NCI-H2171 treated with DMSO at 0.1 percent for 48 hours (cell line): ENCODE data around the gene COL5A1.

Experiments used
- DNase-seq: peaks from one replicate; lab custom pipeline; 2025; lab: John Stamatoyannopoulos, UW

COL5A1 gene

GRCh38 chr9:134835448-134835847, 193.8 kb downstream of the COL5A1 start:
- no peak for DNase-seq

GRCh38 chr9:134835987-134836386, 194.4 kb downstream of the COL5A1 start:
- DNase-seq, result no peak

GRCh38 chr9:134836406-134836970, 194.9 kb downstream of the COL5A1 start:
- DNase-seq, result no peak

GRCh38 chr9:134837529-134837928, 195.9 kb downstream of the COL5A1 start:
- no peak for DNase-seq

- DNase-seq, result no peak
These were observed 197.2 kb downstream of the COL5A1 start for GRCh38 chr9:134838651-134839454.

GRCh38 chr9:134839455-134840125, 198.0 kb downstream of the COL5A1 start:
- DNase-seq, result no peak

- DNase-seq, result no peak
These were observed 198.9 kb downstream of the COL5A1 start for GRCh38 chr9:134840511-134840910.

GRCh38 chr9:134841180-134841904, 199.7 kb downstream of the COL5A1 start:
- no peak for DNase-seq

GRCh38 chr9:134842321-134842720, 200.7 kb downstream of the COL5A1 start:
- DNase-seq, result no peak

- no peak for DNase-seq
These were observed 202.1 kb downstream of the COL5A1 start for GRCh38 chr9:134843740-134844139.

- no peak for DNase-seq
These were observed 203.2 kb downstream of the COL5A1 start for GRCh38 chr9:134844821-134845220.

GRCh38 chr9:134846187-134846586, 204.6 kb downstream of the COL5A1 start:
- DNase-seq, result no peak

- DNase-seq, result no peak
These were observed 205.1 kb downstream of the COL5A1 start for GRCh38 chr9:134846699-134847098.

- no peak for DNase-seq
These were observed 205.5 kb downstream of the COL5A1 start for GRCh38 chr9:134847138-134847537.

GRCh38 chr9:134847752-134848432, 206.3 kb downstream of the COL5A1 start:
- DNase-seq, result no peak

GRCh38 chr9:134848504-134848903, 206.9 kb downstream of the COL5A1 start:
- DNase-seq, result no peak

- DNase-seq, result no peak
These were observed 209.0 kb downstream of the COL5A1 start for GRCh38 chr9:134850611-134851010.

GRCh38 chr9:134851020-134851419, 209.4 kb downstream of the COL5A1 start:
- DNase-seq, result no peak

GRCh38 chr9:134852906-134853654, 211.5 kb downstream of the COL5A1 start:
- DNase-seq, result no peak

GRCh38 chr9:134853893-134854292, 212.3 kb downstream of the COL5A1 start:
- no peak for DNase-seq

GRCh38 chr9:134854541-134854981, 213.0 kb downstream of the COL5A1 start:
- DNase-seq, result no peak
